OCI-LY1 (cell line): Measurements from ENCODE around the gene ASGR2.

Experiments
- EZH2 ChIP-seq: fragments of 200-600 bp; sonication (generic), shearing (Covaris generic); IDR thresholded peaks from 2 replicates; pipeline ENCODE4 v1.8.0; 2017; ENCODE audit warnings: borderline replicate concordance, mixed run types, mild to moderate bottlenecking, antibody characterized with exemption, low read length, moderate library complexity, mixed read lengths
- TF ChIP-seq, protein P1 (sequence below): fragments of 200-600 bp; sonication (generic), shearing (Covaris generic); IDR thresholded peaks from 2 replicates; pipeline ENCODE4 v1.5.1; 2017; ENCODE audit warnings: mild to moderate bottlenecking, antibody characterized with exemption, low read length, moderate library complexity, mixed read lengths

GRCh38 chr17:7083592-7083991, 31.0 kb downstream of the ASGR2 start:
- TF ChIP-seq, protein P1, sequence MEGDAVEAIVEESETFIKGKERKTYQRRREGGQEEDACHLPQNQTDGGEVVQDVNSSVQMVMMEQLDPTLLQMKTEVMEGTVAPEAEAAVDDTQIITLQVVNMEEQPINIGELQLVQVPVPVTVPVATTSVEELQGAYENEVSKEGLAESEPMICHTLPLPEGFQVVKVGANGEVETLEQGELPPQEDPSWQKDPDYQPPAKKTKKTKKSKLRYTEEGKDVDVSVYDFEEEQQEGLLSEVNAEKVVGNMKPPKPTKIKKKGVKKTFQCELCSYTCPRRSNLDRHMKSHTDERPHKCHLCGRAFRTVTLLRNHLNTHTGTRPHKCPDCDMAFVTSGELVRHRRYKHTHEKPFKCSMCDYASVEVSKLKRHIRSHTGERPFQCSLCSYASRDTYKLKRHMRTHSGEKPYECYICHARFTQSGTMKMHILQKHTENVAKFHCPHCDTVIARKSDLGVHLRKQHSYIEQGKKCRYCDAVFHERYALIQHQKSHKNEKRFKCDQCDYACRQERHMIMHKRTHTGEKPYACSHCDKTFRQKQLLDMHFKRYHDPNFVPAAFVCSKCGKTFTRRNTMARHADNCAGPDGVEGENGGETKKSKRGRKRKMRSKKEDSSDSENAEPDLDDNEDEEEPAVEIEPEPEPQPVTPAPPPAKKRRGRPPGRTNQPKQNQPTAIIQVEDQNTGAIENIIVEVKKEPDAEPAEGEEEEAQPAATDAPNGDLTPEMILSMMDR = no peak
- TF ChIP-seq EZH2 = no peak
